Measurements from ENCODE around the gene IAH1.

IAH1 gene

GRCh38 chr2:9474361-9475057 lies at the start of gene IAH1:
IAH1 (plus strand) TSS chr2:9474551; CDS start chr2:9474567, 16 bp downstream.
- peak; percentile 72 for DNase-seq (ENCODE audit: low read depth)

GRCh38 chr2:9428965-9429577 lies 45.3 kb upstream of the IAH1 start:
- no peak for DNase-seq (ENCODE audit: low read depth)

GRCh38 chr2:9430316-9431293 lies 43.7 kb upstream of the IAH1 start:
- no peak for DNase-seq (ENCODE audit: low read depth)

GRCh38 chr2:9434489-9434888 lies 39.9 kb upstream of the IAH1 start:
- no peak for DNase-seq (ENCODE audit: low read depth)

- DNase-seq (ENCODE audit: low read depth): no peak
Measured at GRCh38 chr2:9439536-9439935, 34.8 kb upstream of the IAH1 start.

- no peak for DNase-seq (ENCODE audit: low read depth)
Measured at GRCh38 chr2:9440058-9440727, 34.2 kb upstream of the IAH1 start.

- no peak for DNase-seq (ENCODE audit: low read depth)
Measured at GRCh38 chr2:9441556-9441955, 32.8 kb upstream of the IAH1 start.

- DNase-seq (ENCODE audit: low read depth): no peak
Measured at GRCh38 chr2:9443526-9443925, 30.8 kb upstream of the IAH1 start.

- no peak for DNase-seq (ENCODE audit: low read depth)
Measured at GRCh38 chr2:9445089-9445488, 29.3 kb upstream of the IAH1 start.

- no peak for DNase-seq (ENCODE audit: low read depth)
Measured at GRCh38 chr2:9451231-9451630, 23.1 kb upstream of the IAH1 start.

GRCh38 chr2:9460441-9461017 lies 13.8 kb upstream of the IAH1 start:
- DNase-seq (ENCODE audit: low read depth): no peak

- no peak for DNase-seq (ENCODE audit: low read depth)
Measured at GRCh38 chr2:9461079-9461478, 13.3 kb upstream of the IAH1 start.

GRCh38 chr2:9462313-9462712 lies 12.0 kb upstream of the IAH1 start:
- no peak for DNase-seq (ENCODE audit: low read depth)

GRCh38 chr2:9462886-9463697 lies 11.3 kb upstream of the IAH1 start:
- DNase-seq (ENCODE audit: low read depth): no peak

- no peak for DNase-seq (ENCODE audit: low read depth)
Measured at GRCh38 chr2:9463698-9464034, 10.7 kb upstream of the IAH1 start.

GRCh38 chr2:9465170-9465569 lies 9.2 kb upstream of the IAH1 start:
- DNase-seq (ENCODE audit: low read depth): no peak

- no peak for DNase-seq (ENCODE audit: low read depth)
Measured at GRCh38 chr2:9466147-9466683, 8.1 kb upstream of the IAH1 start.

- DNase-seq (ENCODE audit: low read depth): no peak
Measured at GRCh38 chr2:9467687-9468086, 6.7 kb upstream of the IAH1 start.

- no peak for DNase-seq (ENCODE audit: low read depth)
Measured at GRCh38 chr2:9471206-9471605, 3.1 kb upstream of the IAH1 start.

- no peak for DNase-seq (ENCODE audit: low read depth)
Measured at GRCh38 chr2:9472511-9472910, 1.8 kb upstream of the IAH1 start.

Data from stimulated activated CD8-positive, alpha-beta memory T cell treated with anti-CD3 and anti-CD28 coated beads, Interleukin-12 subunit alpha, Interleukin-12 subunit beta, amount 100 ng/mL, for 4 hours (primary cell).